K562 (cell line): ENCODE results near the gene DNAJB12. TPM values are rescaled to one million over a fixed set of nuclear protein-coding genes. Genes with fewer than 3 reads are reported as not detected.

ENCODE experiments used
- MAFG ChIP-seq: fragments of 450-650 bp; conservative IDR thresholded peaks from 2 replicates; pipeline ENCODE4 v1.6.1; 2016; ENCODE audit warnings: missing genetic modification characterization, missing compliant biosample characterization
- MAZ ChIP-seq, 2 experiments: fragments of 450-650 bp in 1 of 2; sonication (generic) in 1 of 2; formaldehyde crosslinking; IDR thresholded peaks in 1 of 2; conservative IDR thresholded peaks in 1 of 2; 2 replicates each; pipeline versions ENCODE4 v1.4.0 to v1.5.0; 2020; ENCODE audit warnings: mild to moderate bottlenecking in 1 of 2, missing genetic modification reagents in 1 of 2
- MED1 ChIP-seq: sonication (generic); formaldehyde crosslinking; IDR thresholded peaks from 2 replicates; pipeline ENCODE4 v1.8.1; 2023; ENCODE audit warnings: missing genetic modification reagents, borderline replicate concordance
- MYBL2 ChIP-seq, 2 experiments: fragments of 450-650 bp in 1 of 2; sonication (generic) in 1 of 2; formaldehyde crosslinking in 1 of 2; IDR thresholded peaks; 2 replicates each; pipeline versions ENCODE4 v1.6.1 to v1.8.1; 2017 to 2022; ENCODE audit warnings: borderline replicate concordance in 1 of 2, inconsistent platforms in 1 of 2, low read depth in 1 of 2, mild to moderate bottlenecking in 1 of 2, missing genetic modification reagents in 1 of 2, moderate library complexity in 1 of 2
- NONO ChIP-seq, 2 experiments: fragments of 200-400 bp in 1 of 2; fragments of 450-650 bp in 1 of 2; formaldehyde crosslinking in 1 of 2; IDR thresholded peaks; 2 replicates each; pipeline ENCODE4 v1.6.1; 2017; ENCODE audit warnings: low read depth in 2 of 2, mild to moderate bottlenecking in 2 of 2, moderate library complexity in 2 of 2, low read length in 1 of 2
- NR3C1 ChIP-seq: sonication (generic); formaldehyde crosslinking; IDR thresholded peaks from 2 replicates; pipeline ENCODE4 v1.8.1; 2022; ENCODE audit warnings: missing genetic modification reagents
- SMAD4 ChIP-seq: fragments of 250-450 bp; sonication (Bioruptor Pico); conservative IDR thresholded peaks from 2 replicates; pipeline ENCODE4 v1.8.0; 2021; ENCODE audit warnings: inconsistent platforms, mild to moderate bottlenecking, moderate library complexity
- SNRNP70 ChIP-seq: fragments of 200-400 bp; formaldehyde crosslinking; optimal IDR thresholded peaks from 2 replicates; pipeline ENCODE3; 2017; ENCODE audit warnings: low read depth, low read length
- SRSF7 ChIP-seq: fragments of 200-400 bp; formaldehyde crosslinking; optimal IDR thresholded peaks from 2 replicates; pipeline ENCODE3; 2017; ENCODE audit warnings: mild to moderate bottlenecking, low read depth, low read length
- TBL1XR1 ChIP-seq, 2 experiments: IDR thresholded peaks; 2 replicates each; pipeline ENCODE4 v1.6.1; 2012; ENCODE audit warnings: improper control_type of control experiment in 2 of 2, low read length in 2 of 2, mild to moderate bottlenecking in 1 of 2
- TEAD2 ChIP-seq: fragments of 450-650 bp; IDR thresholded peaks from 2 replicates; pipeline ENCODE4 v1.6.1; 2016; ENCODE audit warnings: missing genetic modification characterization, control low read depth, missing compliant biosample characterization
- XRCC4 ChIP-seq: IDR thresholded peaks from one replicate; pipeline ENCODE4 v1.6.1; 2011; ENCODE audit not compliant: insufficient read depth, insufficient read length; ENCODE audit errors: extremely low read depth
- polyA plus RNA-seq, 8 experiments: library from polyadenylated mRNA; depleted of rRNA in 4 of 8; stranded (reverse) in 5 of 8; unstranded in 3 of 8; fragments of >200 nt; fragmentation: Nextera tagmentation in 2 of 8; fragmentation: Illumina TruSeq in 1 of 8; extraction: Ambion mirVana in 2 of 8; extraction: Trizol in 1 of 8; gene quantifications; 2 replicates each; pipeline versions ENCODE4 v1.2.1 to v1.2.3, GENCODE V29; 2011 to 2014; ENCODE audit warnings: inconsistent platforms in 1 of 8, missing spikeins in 1 of 8
- total RNA-seq, 7 experiments: library from RNA; depleted of rRNA in 6 of 7; stranded (reverse); fragments of >200 nt in 6 of 7; fragmentation: Illumina TruSeq in 2 of 7; extraction: Trizol in 2 of 7; gene quantifications; 2 replicates each; pipeline versions ENCODE4 v1.2.1 to v1.2.3, GENCODE V29; 2011 to 2021; ENCODE audit warnings: low replicate concordance in 1 of 7
- TF ChIP-seq, protein P1 (sequence below): fragments of 200-600 bp; sonication (generic); IDR thresholded peaks from one replicate; pipeline ENCODE4 v1.6.1; 2012; ENCODE audit warnings: mild to moderate bottlenecking, low read depth, low read length, inconsistent platforms
- TF ChIP-seq, protein P2 (sequence below): fragments of 250-450 bp; sonication (Bioruptor Pico); IDR thresholded peaks from 2 replicates; pipeline ENCODE4 v1.8.0; 2022; ENCODE audit warnings: inconsistent platforms

DNAJB12 gene
- total and polyA plus RNA-seq, 9 of the 15 experiments (the other 6 are each of a cell fraction or from before 2014, with no cell fraction given): 3.5 to 31.5 (median 20.3) TPM

DNA sequence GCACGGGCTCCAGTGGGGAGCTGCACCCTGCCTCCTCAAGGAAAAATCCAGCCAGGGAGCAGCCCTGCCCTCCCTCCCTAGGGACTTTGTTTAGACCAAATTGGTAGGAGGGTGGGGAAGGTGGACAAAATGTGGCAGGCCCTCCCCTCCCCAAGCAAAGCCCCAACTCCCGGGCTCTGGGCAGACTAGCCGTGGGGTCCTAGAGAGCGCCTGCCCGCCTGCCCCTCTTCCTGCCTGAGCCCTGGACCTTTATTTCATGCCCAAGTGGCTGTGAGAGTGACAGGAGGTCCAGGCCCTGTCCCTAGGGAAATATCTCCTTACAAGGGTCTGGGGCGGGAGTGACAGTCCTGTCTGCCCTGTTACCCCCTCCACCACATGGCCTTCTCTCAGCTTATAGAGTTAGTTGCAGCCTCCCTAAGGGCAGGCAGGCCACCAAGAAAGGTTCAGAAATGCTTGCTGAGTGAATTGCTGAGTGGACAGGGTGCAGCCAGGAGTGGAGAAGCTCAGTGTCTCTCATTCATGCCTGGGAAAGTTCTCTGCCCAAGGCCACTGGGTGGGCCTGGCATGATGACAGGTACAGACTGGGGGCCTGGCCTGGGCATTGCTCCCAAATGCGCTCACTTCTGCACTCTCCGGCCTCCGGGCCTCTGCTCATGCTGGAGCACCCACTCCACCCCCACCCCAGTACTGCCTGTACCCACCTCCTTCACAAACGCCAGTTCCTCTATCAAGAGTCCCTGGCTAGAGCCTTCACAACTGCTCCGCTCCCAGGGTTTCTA lies 25.2 kb downstream of the DNAJB12 start (continued):
- TF ChIP-seq MYBL2 (IDR thresholded peaks at IDR 0.05; ENCODE audit: low read depth) (no peak), MYBL2 (CRISPR knock-in tag; IDR thresholded peaks at IDR 0.05; ENCODE audit: borderline replicate concordance) (peak; percentile 28; the same call in 1 of the 2 replicates), NONO (IDR thresholded peaks at IDR 0.05; ENCODE audit: low read depth in 2 of 2, low read length in 1 of 2) (no peak), NR3C1 (CRISPR knock-in tag) (0 out of 2 replicates have a peak, but pooled peaks have one; percentile 53), TBL1XR1 (IDR thresholded peaks at IDR 0.05; ENCODE audit: low read length in 2 of 2) (no peak), TEAD2 (tag) (no peak), MAZ (CRISPR knock-in tag; conservative IDR thresholded peaks at IDR 0.05 in 1 of 2, IDR thresholded peaks at IDR 0.05 in 1 of 2) (no peak), MED1 (CRISPR knock-in tag) (no peak), SMAD4 (no peak), SNRNP70 (no peak), MAFG (tag) (no peak), XRCC4 (no peak), SRSF7 (no peak)
- TF ChIP-seq, protein P1, sequence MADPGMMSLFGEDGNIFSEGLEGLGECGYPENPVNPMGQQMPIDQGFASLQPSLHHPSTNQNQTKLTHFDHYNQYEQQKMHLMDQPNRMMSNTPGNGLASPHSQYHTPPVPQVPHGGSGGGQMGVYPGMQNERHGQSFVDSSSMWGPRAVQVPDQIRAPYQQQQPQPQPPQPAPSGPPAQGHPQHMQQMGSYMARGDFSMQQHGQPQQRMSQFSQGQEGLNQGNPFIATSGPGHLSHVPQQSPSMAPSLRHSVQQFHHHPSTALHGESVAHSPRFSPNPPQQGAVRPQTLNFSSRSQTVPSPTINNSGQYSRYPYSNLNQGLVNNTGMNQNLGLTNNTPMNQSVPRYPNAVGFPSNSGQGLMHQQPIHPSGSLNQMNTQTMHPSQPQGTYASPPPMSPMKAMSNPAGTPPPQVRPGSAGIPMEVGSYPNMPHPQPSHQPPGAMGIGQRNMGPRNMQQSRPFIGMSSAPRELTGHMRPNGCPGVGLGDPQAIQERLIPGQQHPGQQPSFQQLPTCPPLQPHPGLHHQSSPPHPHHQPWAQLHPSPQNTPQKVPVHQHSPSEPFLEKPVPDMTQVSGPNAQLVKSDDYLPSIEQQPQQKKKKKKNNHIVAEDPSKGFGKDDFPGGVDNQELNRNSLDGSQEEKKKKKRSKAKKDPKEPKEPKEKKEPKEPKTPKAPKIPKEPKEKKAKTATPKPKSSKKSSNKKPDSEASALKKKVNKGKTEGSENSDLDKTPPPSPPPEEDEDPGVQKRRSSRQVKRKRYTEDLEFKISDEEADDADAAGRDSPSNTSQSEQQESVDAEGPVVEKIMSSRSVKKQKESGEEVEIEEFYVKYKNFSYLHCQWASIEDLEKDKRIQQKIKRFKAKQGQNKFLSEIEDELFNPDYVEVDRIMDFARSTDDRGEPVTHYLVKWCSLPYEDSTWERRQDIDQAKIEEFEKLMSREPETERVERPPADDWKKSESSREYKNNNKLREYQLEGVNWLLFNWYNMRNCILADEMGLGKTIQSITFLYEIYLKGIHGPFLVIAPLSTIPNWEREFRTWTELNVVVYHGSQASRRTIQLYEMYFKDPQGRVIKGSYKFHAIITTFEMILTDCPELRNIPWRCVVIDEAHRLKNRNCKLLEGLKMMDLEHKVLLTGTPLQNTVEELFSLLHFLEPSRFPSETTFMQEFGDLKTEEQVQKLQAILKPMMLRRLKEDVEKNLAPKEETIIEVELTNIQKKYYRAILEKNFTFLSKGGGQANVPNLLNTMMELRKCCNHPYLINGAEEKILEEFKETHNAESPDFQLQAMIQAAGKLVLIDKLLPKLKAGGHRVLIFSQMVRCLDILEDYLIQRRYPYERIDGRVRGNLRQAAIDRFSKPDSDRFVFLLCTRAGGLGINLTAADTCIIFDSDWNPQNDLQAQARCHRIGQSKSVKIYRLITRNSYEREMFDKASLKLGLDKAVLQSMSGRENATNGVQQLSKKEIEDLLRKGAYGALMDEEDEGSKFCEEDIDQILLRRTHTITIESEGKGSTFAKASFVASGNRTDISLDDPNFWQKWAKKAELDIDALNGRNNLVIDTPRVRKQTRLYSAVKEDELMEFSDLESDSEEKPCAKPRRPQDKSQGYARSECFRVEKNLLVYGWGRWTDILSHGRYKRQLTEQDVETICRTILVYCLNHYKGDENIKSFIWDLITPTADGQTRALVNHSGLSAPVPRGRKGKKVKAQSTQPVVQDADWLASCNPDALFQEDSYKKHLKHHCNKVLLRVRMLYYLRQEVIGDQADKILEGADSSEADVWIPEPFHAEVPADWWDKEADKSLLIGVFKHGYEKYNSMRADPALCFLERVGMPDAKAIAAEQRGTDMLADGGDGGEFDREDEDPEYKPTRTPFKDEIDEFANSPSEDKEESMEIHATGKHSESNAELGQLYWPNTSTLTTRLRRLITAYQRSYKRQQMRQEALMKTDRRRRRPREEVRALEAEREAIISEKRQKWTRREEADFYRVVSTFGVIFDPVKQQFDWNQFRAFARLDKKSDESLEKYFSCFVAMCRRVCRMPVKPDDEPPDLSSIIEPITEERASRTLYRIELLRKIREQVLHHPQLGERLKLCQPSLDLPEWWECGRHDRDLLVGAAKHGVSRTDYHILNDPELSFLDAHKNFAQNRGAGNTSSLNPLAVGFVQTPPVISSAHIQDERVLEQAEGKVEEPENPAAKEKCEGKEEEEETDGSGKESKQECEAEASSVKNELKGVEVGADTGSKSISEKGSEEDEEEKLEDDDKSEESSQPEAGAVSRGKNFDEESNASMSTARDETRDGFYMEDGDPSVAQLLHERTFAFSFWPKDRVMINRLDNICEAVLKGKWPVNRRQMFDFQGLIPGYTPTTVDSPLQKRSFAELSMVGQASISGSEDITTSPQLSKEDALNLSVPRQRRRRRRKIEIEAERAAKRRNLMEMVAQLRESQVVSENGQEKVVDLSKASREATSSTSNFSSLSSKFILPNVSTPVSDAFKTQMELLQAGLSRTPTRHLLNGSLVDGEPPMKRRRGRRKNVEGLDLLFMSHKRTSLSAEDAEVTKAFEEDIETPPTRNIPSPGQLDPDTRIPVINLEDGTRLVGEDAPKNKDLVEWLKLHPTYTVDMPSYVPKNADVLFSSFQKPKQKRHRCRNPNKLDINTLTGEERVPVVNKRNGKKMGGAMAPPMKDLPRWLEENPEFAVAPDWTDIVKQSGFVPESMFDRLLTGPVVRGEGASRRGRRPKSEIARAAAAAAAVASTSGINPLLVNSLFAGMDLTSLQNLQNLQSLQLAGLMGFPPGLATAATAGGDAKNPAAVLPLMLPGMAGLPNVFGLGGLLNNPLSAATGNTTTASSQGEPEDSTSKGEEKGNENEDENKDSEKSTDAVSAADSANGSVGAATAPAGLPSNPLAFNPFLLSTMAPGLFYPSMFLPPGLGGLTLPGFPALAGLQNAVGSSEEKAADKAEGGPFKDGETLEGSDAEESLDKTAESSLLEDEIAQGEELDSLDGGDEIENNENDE: no peak
- TF ChIP-seq, protein P2, sequence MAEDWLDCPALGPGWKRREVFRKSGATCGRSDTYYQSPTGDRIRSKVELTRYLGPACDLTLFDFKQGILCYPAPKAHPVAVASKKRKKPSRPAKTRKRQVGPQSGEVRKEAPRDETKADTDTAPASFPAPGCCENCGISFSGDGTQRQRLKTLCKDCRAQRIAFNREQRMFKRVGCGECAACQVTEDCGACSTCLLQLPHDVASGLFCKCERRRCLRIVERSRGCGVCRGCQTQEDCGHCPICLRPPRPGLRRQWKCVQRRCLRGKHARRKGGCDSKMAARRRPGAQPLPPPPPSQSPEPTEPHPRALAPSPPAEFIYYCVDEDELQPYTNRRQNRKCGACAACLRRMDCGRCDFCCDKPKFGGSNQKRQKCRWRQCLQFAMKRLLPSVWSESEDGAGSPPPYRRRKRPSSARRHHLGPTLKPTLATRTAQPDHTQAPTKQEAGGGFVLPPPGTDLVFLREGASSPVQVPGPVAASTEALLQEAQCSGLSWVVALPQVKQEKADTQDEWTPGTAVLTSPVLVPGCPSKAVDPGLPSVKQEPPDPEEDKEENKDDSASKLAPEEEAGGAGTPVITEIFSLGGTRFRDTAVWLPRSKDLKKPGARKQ: no peak
